IPS DF 4.7 (cell line): ENCODE data around the gene MAPKAP1.

Source experiments
- DNase-seq: peaks from one replicate; pipeline ENCODE4 v3.0.0-alpha.2; 2013; ENCODE audit warnings: low spot score; ENCODE audit errors: extremely low read depth

The MAPKAP1 gene

GRCh38 chr9:125515281-125515680 lies 191.7 kb downstream of the MAPKAP1 start:
- no peak for DNase-seq

- DNase-seq = no peak
These were observed 192.5 kb downstream of the MAPKAP1 start for GRCh38 chr9:125514468-125514867.

- DNase-seq = no peak
These were observed 193.2 kb downstream of the MAPKAP1 start for GRCh38 chr9:125513668-125514413.

- no peak for DNase-seq
These were observed 193.7 kb downstream of the MAPKAP1 start for GRCh38 chr9:125513303-125513667.

GRCh38 chr9:125511789-125512660 lies 195.0 kb downstream of the MAPKAP1 start:
- no peak for DNase-seq

- DNase-seq = no peak
These were observed 196.0 kb downstream of the MAPKAP1 start for GRCh38 chr9:125510980-125511379.

- no peak for DNase-seq
These were observed 197.5 kb downstream of the MAPKAP1 start for GRCh38 chr9:125509476-125509875.

GRCh38 chr9:125508249-125508648 lies 198.8 kb downstream of the MAPKAP1 start:
- no peak for DNase-seq

GRCh38 chr9:125507226-125507625 lies 199.8 kb downstream of the MAPKAP1 start:
- no peak for DNase-seq

- no peak for DNase-seq
These were observed 201.0 kb downstream of the MAPKAP1 start for GRCh38 chr9:125505988-125506438.

GRCh38 chr9:125504616-125505015 lies 202.4 kb downstream of the MAPKAP1 start:
- DNase-seq = no peak

GRCh38 chr9:125497906-125498305 lies 209.1 kb downstream of the MAPKAP1 start:
- DNase-seq = no peak

GRCh38 chr9:125497478-125497877 lies 209.5 kb downstream of the MAPKAP1 start:
- no peak for DNase-seq

- no peak for DNase-seq
These were observed 210.6 kb downstream of the MAPKAP1 start for GRCh38 chr9:125496313-125496834.

- no peak for DNase-seq
These were observed 211.6 kb downstream of the MAPKAP1 start for GRCh38 chr9:125495172-125496119.

GRCh38 chr9:125494653-125494915 lies 212.4 kb downstream of the MAPKAP1 start:
- DNase-seq = no peak

- DNase-seq = no peak
These were observed 212.9 kb downstream of the MAPKAP1 start for GRCh38 chr9:125493881-125494652.

- DNase-seq = no peak
These were observed 213.6 kb downstream of the MAPKAP1 start for GRCh38 chr9:125493384-125493783.

GRCh38 chr9:125492719-125493118 lies 214.3 kb downstream of the MAPKAP1 start:
- no peak for DNase-seq

GRCh38 chr9:125487842-125488241 lies 219.2 kb downstream of the MAPKAP1 start:
- DNase-seq = no peak

- DNase-seq = no peak
These were observed 220.4 kb downstream of the MAPKAP1 start for GRCh38 chr9:125486576-125486975.
